ENCODE measurements around the gene PRR32.

- TF ChIP-seq CTCF (conservative IDR thresholded peaks at IDR 0.05; ENCODE audit: low read length) (no peak), EZH2phosphoT487 (IDR thresholded peaks at IDR 0.05; ENCODE audit: borderline replicate concordance) (no peak)
Measured at GRCh38 chrX:126819429-126819828, at the start of gene PRR32.
